ENCODE results near the gene SIX2.

The SIX2 gene

GRCh38 chr2:45029215-45029614, 20.0 kb upstream of the SIX2 start:
- Histone ChIP-seq H4K20me1 (ENCODE audit: insufficient read depth, low read length) (no peaks in the 10 kb centered on the region), H3K36me3 (replicated peaks; ENCODE audit: insufficient read depth, low read length) (no peaks in the 10 kb centered on the region), H3K4me1 (ENCODE audit: low read length) (no peaks in the 10 kb centered on the region), H3K27me3 (replicated peaks; ENCODE audit: insufficient read depth, low read length) (no peaks in the 10 kb centered on the region), H3F3A (ENCODE audit: insufficient read depth, low read length) (no peaks in the 10 kb centered on the region), H3K9ac (ENCODE audit: low read length) (no peak overlapping the region), H3K4me2 (ENCODE audit: low read depth, low read length) (no peak overlapping the region), H3K9me2 (replicated peaks; ENCODE audit: insufficient read depth, low read length) (no peaks in the 10 kb centered on the region), H3K27ac (ENCODE audit: low read length) (no peak overlapping the region), H3K4me3 (ENCODE audit: low read length) (no peak overlapping the region), H2AFZ (ENCODE audit: low read length) (no peak overlapping the region), H3K79me2 (ENCODE audit: low read length) (no peaks in the 10 kb centered on the region), H3K9me3 (replicated peaks; ENCODE audit: insufficient read depth, low read length) (no peaks in the 10 kb centered on the region)
- DNase-seq = no peak
- TF ChIP-seq EZH2phosphoT487 (IDR thresholded peaks at IDR 0.05; ENCODE audit: low read length) (no peak), EZH2 (optimal IDR thresholded peaks at IDR 0.05; ENCODE audit: low read depth, low read length) (no peak), CTCF (IDR thresholded peaks at IDR 0.05; ENCODE audit: low read length) (no peak)

- no peak overlapping the region for H3K4me3 ChIP-seq (ENCODE audit: low read length)
- H2AFZ ChIP-seq (ENCODE audit: low read length) = no peak overlapping the region
- H3K4me2 ChIP-seq (ENCODE audit: low read depth, low read length) = no peak overlapping the region
- H3K27me3 ChIP-seq (replicated peaks; ENCODE audit: insufficient read depth, low read length) = no peaks in the 10 kb centered on the region
- no peak overlapping the region for H3K9ac ChIP-seq (ENCODE audit: low read length)
- no peak for DNase-seq
- no peaks in the 10 kb centered on the region for H4K20me1 ChIP-seq (ENCODE audit: insufficient read depth, low read length)
- H3K4me1 ChIP-seq (ENCODE audit: low read length) = no peaks in the 10 kb centered on the region
- no peaks in the 10 kb centered on the region for H3K9me3 ChIP-seq (replicated peaks; ENCODE audit: insufficient read depth, low read length)
- H3K27ac ChIP-seq (ENCODE audit: low read length) = no peak overlapping the region
- no peaks in the 10 kb centered on the region for H3K36me3 ChIP-seq (replicated peaks; ENCODE audit: insufficient read depth, low read length)
- no peaks in the 10 kb centered on the region for H3F3A ChIP-seq (ENCODE audit: insufficient read depth, low read length)
- H3K9me2 ChIP-seq (replicated peaks; ENCODE audit: insufficient read depth, low read length) = no peaks in the 10 kb centered on the region
- no peaks in the 10 kb centered on the region for H3K79me2 ChIP-seq (ENCODE audit: low read length)
- TF ChIP-seq CTCF (IDR thresholded peaks at IDR 0.05; ENCODE audit: low read length) = no peak
- TF ChIP-seq EZH2 (optimal IDR thresholded peaks at IDR 0.05; ENCODE audit: low read depth, low read length) = no peak
- TF ChIP-seq EZH2phosphoT487 (IDR thresholded peaks at IDR 0.05; ENCODE audit: low read length) = no peak
Measured at GRCh38 chr2:45028276-45028675, 19.0 kb upstream of the SIX2 start.

- no peaks in the 10 kb centered on the region for H3K36me3 ChIP-seq (replicated peaks; ENCODE audit: insufficient read depth, low read length)
- H3K9me2 ChIP-seq (replicated peaks; ENCODE audit: insufficient read depth, low read length) = no peaks in the 10 kb centered on the region
- H2AFZ ChIP-seq (ENCODE audit: low read length) = no peak overlapping the region
- H4K20me1 ChIP-seq (ENCODE audit: insufficient read depth, low read length) = no peaks in the 10 kb centered on the region
- H3K4me2 ChIP-seq (ENCODE audit: low read depth, low read length) = no peak overlapping the region
- no peak overlapping the region for H3K27ac ChIP-seq (ENCODE audit: low read length)
- no peak overlapping the region for H3K4me3 ChIP-seq (ENCODE audit: low read length)
- H3F3A ChIP-seq (ENCODE audit: insufficient read depth, low read length) = no peaks in the 10 kb centered on the region
- H3K9ac ChIP-seq (ENCODE audit: low read length) = no peak overlapping the region
- H3K27me3 ChIP-seq (replicated peaks; ENCODE audit: insufficient read depth, low read length) = no peaks in the 10 kb centered on the region
- H3K9me3 ChIP-seq (replicated peaks; ENCODE audit: insufficient read depth, low read length) = no peaks in the 10 kb centered on the region
- no peaks in the 10 kb centered on the region for H3K79me2 ChIP-seq (ENCODE audit: low read length)
- no peak for DNase-seq
- no peaks in the 10 kb centered on the region for H3K4me1 ChIP-seq (ENCODE audit: low read length)
- TF ChIP-seq CTCF (IDR thresholded peaks at IDR 0.05; ENCODE audit: low read length) (no peak), EZH2 (optimal IDR thresholded peaks at IDR 0.05; ENCODE audit: low read depth, low read length) (no peak), EZH2phosphoT487 (IDR thresholded peaks at IDR 0.05; ENCODE audit: low read length) (no peak)
Measured at GRCh38 chr2:45026924-45027450, 17.7 kb upstream of the SIX2 start.

Data from MM.1S (cell line).